Right ventricle myocardium inferior (tissue), 1 donor: ENCODE measurements around the gene TSSK6. TPM values are rescaled to one million over a fixed set of nuclear protein-coding genes. Genes with fewer than 3 reads are reported as not detected.

Experiments used
- ATAC-seq: fragments of 200-7000 bp; cut with Tn5 transposase; one replicate; pipeline ENCODE4 v1.9.1; 2020; ENCODE audit warnings: mild to moderate bottlenecking, moderate library complexity
- DNase-seq: peaks from one replicate; pipeline ENCODE4 v3.0.0; 2021; ENCODE audit errors: missing footprints
- intact Hi-C: fragments of 100-400 bp; cut with DNase I; formaldehyde crosslinking; loops from one replicate; pipeline ENCODE4 v1.11.0; 2022
- total RNA-seq: library from RNA; stranded (reverse); fragmentation: NEBNext Ultra II Directional; extraction: Animal tissue kit (Norgen Biotek cat#: 25700); gene quantifications from one replicate; pipeline ENCODE4 v1.2.1, GENCODE V29; 2021
- donor health status: DM: no; HTN: yes; CAD: no; lungs with severe emphysema.

TSSK6 gene
- total RNA-seq, 1 donor from 2014 or later: 0.32 TPM

GRCh38 chr19:19547674-19548336, 32.5 kb upstream of the TSSK6 start:
- no peak for DNase-seq
- peak; percentile 64 for ATAC-seq
- intact Hi-C loops: loop anchor here (2.0 kb wide), 1 partner anchor 15 kb away; no protein-coding TSS in a partner anchor

DNA sequence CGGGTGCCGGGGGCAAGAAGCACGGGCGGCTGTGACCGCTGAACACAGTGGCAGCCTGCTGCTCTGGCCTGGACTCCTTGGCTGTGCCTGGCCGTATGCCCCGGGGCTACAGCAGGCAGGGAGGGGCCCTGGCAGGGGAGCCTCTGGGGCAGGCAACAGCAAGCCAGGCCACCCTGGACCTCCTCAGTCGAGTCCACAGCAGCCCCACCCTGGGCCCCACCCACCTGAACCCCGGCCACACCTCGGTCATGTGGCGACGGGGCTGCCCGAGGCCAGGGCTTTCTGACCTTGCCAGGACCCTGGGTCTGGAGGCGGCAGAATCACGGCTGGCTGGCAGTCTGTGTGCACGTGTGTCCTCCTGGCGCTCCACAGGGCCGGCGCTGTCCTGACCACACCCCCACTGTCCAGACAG, 31.4 kb upstream of the TSSK6 start:
- DNase-seq (peak; percentile 79), ATAC-seq (peak; percentile 76)
- intact Hi-C loops: loop anchor here (2.0 kb wide), 1 partner anchor 14 kb away; no protein-coding TSS in a partner anchor

- intact Hi-C loops: loop anchor here (2.0 kb wide), 1 partner anchor 13 kb away; no protein-coding TSS in a partner anchor
Measured at GRCh38 chr19:19545707-19546106, 30.4 kb upstream of the TSSK6 start.

DNA sequence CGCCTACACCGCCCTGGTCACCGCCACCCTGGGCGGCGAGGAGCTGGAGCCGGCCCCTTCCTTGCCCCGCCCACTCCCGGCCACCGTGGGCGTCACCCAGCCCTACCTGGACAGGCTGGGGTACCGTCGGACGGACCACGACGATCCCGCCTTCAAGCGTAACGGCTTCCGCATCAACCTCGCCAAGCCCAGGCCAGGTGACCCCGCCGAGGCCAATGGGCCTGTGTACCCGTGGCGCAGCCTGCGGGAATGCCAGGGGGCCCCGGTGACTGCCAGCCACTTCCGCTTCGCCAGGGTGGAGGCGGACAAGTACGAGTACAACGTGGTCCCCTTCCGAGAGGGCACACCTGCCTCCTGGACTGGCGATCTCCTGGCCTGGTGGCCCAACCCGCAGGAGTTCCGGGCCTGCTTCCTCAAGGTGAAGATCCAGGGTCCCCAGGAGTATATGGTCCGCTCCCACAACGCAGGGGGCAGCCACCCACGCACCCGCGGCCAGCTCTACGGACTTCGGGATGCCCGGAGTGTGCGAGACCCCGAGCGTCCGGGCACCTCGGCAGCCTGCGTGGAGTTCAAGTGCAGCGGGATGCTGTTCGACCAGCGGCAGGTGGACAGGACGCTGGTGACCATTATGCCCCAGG, 29.7 kb upstream of the TSSK6 start:
- no peak for ATAC-seq

More at GRCh38 chr19:19545707-19546106, 30.4 kb upstream of the TSSK6 start:
- no peak for ATAC-seq
- no peak for DNase-seq

DNA sequence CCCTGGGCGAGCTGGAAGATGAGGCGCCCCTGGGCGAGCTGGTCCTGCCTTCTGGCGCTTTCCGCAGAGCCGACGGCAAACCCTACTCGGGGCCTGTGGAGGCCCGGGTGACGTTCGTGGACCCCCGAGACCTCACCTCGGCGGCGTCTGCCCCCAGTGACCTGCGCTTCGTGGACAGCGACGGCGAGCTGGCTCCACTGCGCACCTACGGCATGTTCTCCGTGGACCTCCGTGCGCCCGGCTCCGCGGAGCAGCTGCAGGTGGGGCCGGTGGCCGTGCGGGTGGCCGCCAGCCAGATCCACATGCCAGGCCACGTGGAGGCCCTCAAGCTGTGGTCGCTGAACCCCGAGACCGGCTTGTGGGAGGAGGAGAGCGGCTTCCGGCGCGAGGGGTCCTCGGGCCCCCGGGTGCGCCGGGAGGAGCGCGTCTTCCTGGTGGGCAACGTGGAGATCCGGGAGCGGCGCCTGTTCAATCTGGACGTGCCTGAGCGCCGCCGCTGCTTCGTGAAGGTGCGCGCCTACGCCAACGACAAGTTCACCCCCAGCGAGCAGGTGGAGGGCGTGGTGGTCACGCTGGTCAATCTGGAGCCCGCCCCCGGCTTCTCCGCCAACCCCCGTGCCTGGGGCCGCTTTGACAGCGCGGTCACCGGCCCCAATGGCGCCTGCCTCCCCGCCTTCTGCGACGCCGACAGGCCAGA, 29.1 kb upstream of the TSSK6 start:
- DNase-seq: no peak
- intact Hi-C loops: no loop called here

More for the DNA sequence above, 29.7 kb upstream of the TSSK6 start:
- DNase-seq: no peak
- intact Hi-C loops: no loop called here

GRCh38 chr19:19543640-19544039, 28.3 kb upstream of the TSSK6 start:
- intact Hi-C loops: no loop called here
- ATAC-seq (no peak), DNase-seq (no peak)

More for the DNA sequence above, 29.1 kb upstream of the TSSK6 start:
- ATAC-seq: no peak

DNA sequence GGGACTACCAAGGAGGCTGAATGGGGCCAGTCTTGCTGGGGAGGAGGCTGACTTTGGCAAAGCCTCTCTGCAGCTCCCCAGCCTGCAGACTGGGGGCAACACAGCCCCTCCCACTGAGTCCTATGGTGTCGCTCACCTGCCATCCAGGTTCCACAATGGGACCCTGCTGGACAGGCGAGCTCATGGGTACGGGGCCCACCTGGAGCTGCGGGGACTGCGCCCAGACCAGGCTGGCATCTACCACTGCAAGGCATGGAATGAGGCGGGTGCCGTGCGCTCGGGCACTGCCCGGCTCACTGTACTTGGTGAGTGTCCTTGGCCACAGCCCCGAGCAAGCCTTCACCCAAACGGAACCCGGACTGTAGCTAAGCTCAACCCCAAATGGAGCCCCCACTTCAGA, 27.8 kb upstream of the TSSK6 start:
- ATAC-seq: no peak
- intact Hi-C loops: no loop called here
- no peak for DNase-seq

- ATAC-seq (no peak), DNase-seq (no peak)
- intact Hi-C loops: no loop called here
Measured at GRCh38 chr19:19542507-19542906, 27.2 kb upstream of the TSSK6 start.

DNA sequence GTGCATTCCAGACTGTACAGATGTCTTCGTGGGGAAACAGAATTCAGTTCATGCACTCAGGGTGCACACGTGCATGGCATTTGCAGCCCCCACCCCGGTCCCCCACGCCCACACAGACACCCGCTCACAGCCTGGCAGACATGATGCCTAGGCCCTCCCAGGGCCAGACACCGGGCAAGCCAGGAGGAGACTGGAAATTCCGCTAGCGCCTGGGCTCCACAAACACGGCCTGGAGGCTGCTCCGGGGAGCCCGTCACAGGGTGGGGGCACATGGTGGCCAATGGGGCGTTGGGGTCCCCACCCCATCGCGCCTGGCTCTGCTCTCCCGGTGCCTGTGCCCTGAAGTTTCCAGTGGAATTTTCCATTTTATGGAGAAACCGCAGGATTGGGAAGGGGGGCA, 26.3 kb upstream of the TSSK6 start:
- DNase-seq (no peak), ATAC-seq (no peak)
- intact Hi-C loops: no loop called here

- intact Hi-C loops: no loop called here
- peak; percentile 23 for ATAC-seq
- DNase-seq: no peak
Measured at GRCh38 chr19:19540715-19541515, 25.6 kb upstream of the TSSK6 start.

DNA sequence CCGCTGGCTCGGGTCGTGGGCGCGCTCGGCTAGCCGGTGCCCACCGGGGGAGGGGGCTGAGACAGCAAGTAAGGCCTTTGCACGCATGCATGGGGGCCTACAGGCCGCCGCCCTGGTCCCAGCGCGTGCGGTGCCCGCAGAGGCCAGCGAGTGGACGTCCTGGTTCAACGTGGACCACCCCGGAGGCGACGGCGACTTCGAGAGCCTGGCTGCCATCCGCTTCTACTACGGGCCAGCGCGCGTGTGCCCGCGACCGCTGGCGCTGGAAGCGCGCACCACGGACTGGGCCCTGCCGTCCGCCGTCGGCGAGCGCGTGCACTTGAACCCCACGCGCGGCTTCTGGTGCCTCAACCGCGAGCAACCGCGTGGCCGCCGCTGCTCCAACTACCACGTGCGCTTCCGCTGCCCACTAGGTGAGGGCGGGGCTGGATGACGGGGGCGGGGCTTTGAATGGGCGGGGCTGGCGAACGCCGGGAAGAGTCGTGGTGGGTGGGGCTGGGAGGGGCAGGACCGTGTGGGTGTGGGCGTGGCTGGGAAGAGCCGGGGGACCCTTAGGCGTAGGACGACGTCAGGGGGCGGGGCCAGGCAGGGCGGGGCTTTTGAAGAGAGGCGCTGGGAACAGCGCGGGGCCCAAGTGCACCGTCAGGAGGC, 24.8 kb upstream of the TSSK6 start:
- intact Hi-C loops: no loop called here
- ATAC-seq (peak; percentile 37), DNase-seq (peak; percentile 88)

- intact Hi-C loops: no loop called here
- DNase-seq (no peak), ATAC-seq (no peak)
Measured at GRCh38 chr19:19539698-19540063, 24.3 kb upstream of the TSSK6 start.

DNA sequence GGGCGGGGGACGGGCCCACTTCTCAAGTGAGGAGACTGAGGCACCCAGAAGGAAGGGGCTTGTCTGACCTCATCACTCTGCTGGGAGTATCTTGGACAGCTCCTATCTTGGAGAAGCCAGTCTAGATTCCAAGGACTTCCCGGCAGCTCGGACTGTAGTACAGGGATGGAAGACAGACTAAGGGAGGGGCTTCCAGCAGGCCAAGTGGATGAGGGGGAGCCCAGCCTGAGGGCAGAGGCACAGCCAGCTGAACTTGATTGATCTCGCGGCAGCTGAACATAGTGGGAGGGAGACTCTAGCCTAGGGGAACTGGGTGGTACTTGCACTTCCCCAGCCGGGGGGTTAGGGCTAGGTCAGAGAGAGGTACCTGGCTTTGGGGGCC, 23.4 kb upstream of the TSSK6 start:
- no peak for ATAC-seq
- DNase-seq: no peak
- intact Hi-C loops: no loop called here

DNA sequence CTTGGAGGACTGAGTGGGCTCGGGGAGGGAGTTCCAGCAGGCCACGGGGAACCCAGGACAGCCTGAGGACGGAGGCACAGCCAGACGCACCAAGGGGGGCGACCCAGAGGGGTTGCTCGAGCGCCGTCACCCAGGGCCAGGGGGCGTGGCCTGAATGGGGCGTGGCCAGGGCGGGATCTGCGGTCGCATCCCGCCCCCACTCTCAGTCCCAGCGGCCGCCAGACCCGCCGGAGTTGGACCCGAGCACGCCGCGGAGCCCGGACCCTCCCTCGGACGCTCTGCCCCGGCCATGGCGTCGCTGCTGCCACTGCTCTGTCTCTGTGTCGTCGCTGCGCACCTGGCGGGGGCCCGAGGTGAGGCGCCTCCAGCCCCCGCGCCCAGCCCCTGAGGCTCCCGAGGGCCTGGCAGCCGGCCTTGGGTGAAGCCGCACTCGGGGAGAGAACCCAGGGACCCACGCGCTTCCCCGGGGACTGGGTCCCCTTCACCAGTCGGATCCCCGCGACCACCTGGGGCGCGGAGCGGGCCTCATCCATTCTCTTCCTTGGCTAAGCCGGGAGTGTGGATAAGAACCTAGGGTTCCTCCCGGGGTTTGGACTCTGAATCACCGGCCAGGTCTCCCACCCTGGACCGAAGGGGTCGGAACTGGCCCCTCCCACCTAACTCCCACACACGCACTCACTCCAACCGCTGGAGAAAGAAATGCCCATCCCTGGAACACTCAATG, 22.9 kb upstream of the TSSK6 start, which contains the start of gene CILP2:
TSS of gene CILP2 (plus strand) at position 205 of the 724 bp plus-strand sequence. CDS start at position 290, 85 bp downstream.
- ATAC-seq: peak; percentile 35

DNA sequence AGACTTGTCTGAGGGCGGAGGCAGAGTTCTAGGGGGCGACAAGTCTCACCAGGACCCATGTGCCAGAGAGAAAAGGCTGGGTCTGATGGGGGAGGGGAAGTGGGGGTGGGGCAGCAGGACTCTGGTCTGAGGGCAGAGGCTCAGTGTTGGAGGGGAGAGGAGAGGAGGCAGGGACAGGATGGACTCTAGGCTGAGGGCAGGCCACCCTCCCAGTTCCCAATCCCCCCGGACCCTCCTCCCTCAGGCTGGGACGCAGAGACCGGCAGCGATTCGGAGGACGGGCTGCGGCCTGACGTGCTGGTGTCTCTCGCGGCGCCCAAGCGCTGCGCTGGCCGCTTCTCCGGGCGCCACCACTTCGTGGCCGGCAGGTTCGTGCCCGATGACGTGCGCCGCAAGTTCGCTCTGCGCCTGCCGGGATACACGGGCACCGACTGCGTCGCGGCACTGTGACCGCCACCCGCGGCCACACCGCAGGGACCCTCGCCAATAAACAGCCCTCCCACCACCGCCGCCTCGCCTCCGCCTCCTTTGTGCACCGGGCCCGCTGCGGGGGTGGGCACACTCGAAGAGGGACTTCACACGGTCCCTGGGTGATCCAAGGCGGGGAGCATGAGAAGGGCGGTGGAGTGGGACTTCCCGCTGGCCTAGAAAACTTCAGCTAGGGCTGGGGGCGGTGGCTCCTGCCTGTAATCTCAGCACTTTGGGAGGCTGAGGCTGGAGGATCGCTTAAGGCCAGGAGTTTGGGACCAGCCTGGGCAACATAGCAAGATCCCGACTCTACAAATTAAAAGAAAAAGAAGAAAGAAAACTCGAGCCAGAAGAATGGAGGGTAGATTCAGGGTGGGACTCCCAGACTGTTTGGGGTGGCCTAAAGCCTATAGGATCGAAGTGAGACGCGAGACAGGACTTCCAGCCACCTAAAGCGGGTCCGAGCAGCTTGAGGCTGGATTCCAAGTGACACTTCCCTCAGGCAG, 22.0 kb upstream of the TSSK6 start:
- DNase-seq: no peak
- no peak for ATAC-seq
- intact Hi-C loops: no loop called here

More for the DNA sequence above, 22.9 kb upstream of the TSSK6 start, which contains the start of gene CILP2:
- DNase-seq: no peak
- intact Hi-C loops: no loop called here

DNA sequence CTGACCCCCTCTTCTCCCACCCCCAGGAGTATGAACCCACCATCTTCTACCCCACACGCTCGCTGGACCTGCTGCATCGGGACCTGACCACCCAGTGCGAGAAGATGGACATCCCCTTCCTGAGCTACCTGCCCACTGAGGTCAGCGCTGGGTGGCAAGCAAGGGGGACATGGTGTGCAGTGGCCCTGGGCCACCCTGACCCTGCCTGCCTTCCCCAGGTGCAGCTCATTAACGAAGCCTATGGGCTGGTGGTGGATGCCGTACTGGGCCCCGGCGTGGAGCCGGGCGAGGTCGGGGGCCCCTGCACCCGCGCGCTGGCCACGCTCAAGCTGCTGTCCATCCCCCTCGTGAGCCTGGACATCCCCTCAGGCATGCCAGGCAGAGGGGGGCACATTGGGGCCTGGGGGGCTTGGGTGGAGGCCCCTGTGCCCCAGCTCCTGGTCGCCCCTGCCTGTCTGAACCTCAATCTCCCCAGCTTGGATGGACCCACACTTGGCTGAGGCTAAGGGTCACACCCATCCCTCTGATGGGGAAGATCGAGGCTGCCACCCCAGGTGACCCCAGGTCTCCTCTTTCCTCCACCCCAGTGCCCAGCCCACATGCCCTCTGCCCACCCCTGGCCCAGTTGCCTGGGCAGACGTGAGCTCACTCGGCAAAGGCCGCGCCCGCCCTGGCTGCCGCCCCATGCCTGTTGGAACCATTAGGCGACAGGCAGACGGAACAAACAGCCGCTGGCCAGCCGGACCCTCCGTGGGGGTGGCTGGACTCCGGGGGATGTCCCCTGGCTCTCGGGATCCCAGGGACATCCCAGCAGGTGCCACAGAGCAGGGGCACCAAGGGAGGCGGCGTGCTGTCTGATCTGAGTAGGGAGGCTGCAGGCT, 20.2 kb upstream of the TSSK6 start:
- intact Hi-C loops: no loop called here
- no peak for ATAC-seq
- no peak for DNase-seq
